OCI-LY7 (cell line): ENCODE data around the gene C2CD4C.

Experiments used
- EZH2phosphoT487 ChIP-seq: fragments of 200-600 bp; sonication (generic); IDR thresholded peaks from 2 replicates; pipeline ENCODE4 v1.6.1; 2018; ENCODE audit warnings: low read depth, borderline replicate concordance, mild to moderate bottlenecking, mixed run types, antibody characterized with exemption, low read length, moderate library complexity, mixed read lengths
- TF ChIP-seq, protein P1 (sequence below): fragments of 200-600 bp; sonication (generic); conservative IDR thresholded peaks from 2 replicates; pipeline ENCODE4 v1.5.1; 2014; ENCODE audit warnings: mild to moderate bottlenecking, antibody characterized with exemption, low read length, moderate library complexity, mixed read lengths

GRCh38 chr19:372306-372890, 36.5 kb downstream of the C2CD4C start:
- TF ChIP-seq, protein P1, sequence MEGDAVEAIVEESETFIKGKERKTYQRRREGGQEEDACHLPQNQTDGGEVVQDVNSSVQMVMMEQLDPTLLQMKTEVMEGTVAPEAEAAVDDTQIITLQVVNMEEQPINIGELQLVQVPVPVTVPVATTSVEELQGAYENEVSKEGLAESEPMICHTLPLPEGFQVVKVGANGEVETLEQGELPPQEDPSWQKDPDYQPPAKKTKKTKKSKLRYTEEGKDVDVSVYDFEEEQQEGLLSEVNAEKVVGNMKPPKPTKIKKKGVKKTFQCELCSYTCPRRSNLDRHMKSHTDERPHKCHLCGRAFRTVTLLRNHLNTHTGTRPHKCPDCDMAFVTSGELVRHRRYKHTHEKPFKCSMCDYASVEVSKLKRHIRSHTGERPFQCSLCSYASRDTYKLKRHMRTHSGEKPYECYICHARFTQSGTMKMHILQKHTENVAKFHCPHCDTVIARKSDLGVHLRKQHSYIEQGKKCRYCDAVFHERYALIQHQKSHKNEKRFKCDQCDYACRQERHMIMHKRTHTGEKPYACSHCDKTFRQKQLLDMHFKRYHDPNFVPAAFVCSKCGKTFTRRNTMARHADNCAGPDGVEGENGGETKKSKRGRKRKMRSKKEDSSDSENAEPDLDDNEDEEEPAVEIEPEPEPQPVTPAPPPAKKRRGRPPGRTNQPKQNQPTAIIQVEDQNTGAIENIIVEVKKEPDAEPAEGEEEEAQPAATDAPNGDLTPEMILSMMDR, result no peak
- TF ChIP-seq EZH2phosphoT487, result no peak
